CD4-positive, alpha-beta T cell (primary cell): Measurements from ENCODE around the gene SDHAF2. TPM values are rescaled to one million over a fixed set of nuclear protein-coding genes. Genes with fewer than 3 reads are reported as not detected.

ENCODE experiments used
- ATAC-seq: fragments of 200-7000 bp; cut with Tn5 transposase; one replicate; pipeline ENCODE4 v1.10.0; 2022; ENCODE audit warnings: mild to moderate bottlenecking; ENCODE audit not compliant: poor library complexity
- CTCF ChIA-PET: fragments of 350-600 bp; sonication (Branson Sonifier 250); formaldehyde crosslinking; loops from one replicate; lab custom pipeline; 2021; ENCODE audit warnings: antibody characterized with exemption, inconsistent platforms; lab: Charles Lee
- POLR2A ChIA-PET: fragments of 350-600 bp; sonication (Branson Sonifier 250); formaldehyde crosslinking; loops from one replicate; lab custom pipeline; 2021; ENCODE audit warnings: antibody characterized with exemption, inconsistent platforms; lab: Charles Lee
- DNase-seq, 14 experiments: peaks; one replicate each; pipeline ENCODE4 v3.0.0-alpha.2; 2013 to 2020; ENCODE audit warnings: mixed read lengths in 2 of 14
- H3K27ac ChIP-seq, 2 donors: one replicate each; pipeline versions ENCODE4 v1.5.1 to v1.7.0; 2013; ENCODE audit warnings: low read length in 2 of 2, low read depth in 1 of 2, mild to moderate bottlenecking in 1 of 2
- H3K27me3 ChIP-seq, 2 experiments: 1 replicate in 1 of 2; 2 replicates in 1 of 2; pipeline versions ENCODE4 v1.6.1 to v1.7.0; 2013; ENCODE audit warnings: low read length in 2 of 2, control low read depth in 1 of 2, mild to moderate bottlenecking in 1 of 2, moderate library complexity in 1 of 2; ENCODE audit not compliant: insufficient read depth in 2 of 2, control insufficient read depth in 1 of 2
- H3K36me3 ChIP-seq: one replicate; pipeline ENCODE4 v1.6.1; 2013; ENCODE audit warnings: low read length, control low read depth; ENCODE audit not compliant: insufficient read depth
- H3K4me1 ChIP-seq: one replicate; pipeline ENCODE4 v1.6.1; 2013; ENCODE audit warnings: low read length, control low read depth; ENCODE audit not compliant: insufficient read depth
- H3K4me3 ChIP-seq: one replicate; pipeline ENCODE4 v1.5.1; 2013; ENCODE audit warnings: mild to moderate bottlenecking, low read length, moderate library complexity
- H3K9me3 ChIP-seq, 2 experiments: 1 replicate in 1 of 2; 2 replicates in 1 of 2; pipeline versions ENCODE4 v1.6.1 to v1.7.0; 2013; ENCODE audit warnings: low read length in 2 of 2, mild to moderate bottlenecking in 2 of 2, control low read depth in 1 of 2, moderate library complexity in 1 of 2; ENCODE audit not compliant: control insufficient read depth in 1 of 2, insufficient read depth in 1 of 2
- H3K27ac Mint-ChIP-seq: one replicate; pipeline ENCODE4 v1.8.0; 2020; ENCODE audit warnings: mixed read lengths
- H3K27me3 Mint-ChIP-seq: one replicate; pipeline ENCODE4 v1.8.0; 2021; ENCODE audit warnings: mixed read lengths
- H3K36me3 Mint-ChIP-seq: one replicate; pipeline ENCODE4 v1.8.0; 2021; ENCODE audit warnings: low read depth, mixed read lengths
- H3K4me1 Mint-ChIP-seq: one replicate; pipeline ENCODE4 v1.8.0; 2021; ENCODE audit warnings: low read depth, mixed read lengths
- H3K4me3 Mint-ChIP-seq: one replicate; pipeline ENCODE4 v1.8.0; 2020; ENCODE audit warnings: mild to moderate bottlenecking, mixed read lengths
- H3K9me3 Mint-ChIP-seq: one replicate; pipeline ENCODE4 v1.8.0; 2020; ENCODE audit warnings: mixed read lengths
- CTCF ChIP-seq: fragments of 200-600 bp; IDR thresholded peaks from one replicate; pipeline ENCODE4 v1.8.0; 2022; ENCODE audit warnings: antibody characterized with exemption, mild to moderate bottlenecking
- intact Hi-C, 2 experiments: fragments of 100-400 bp; cut with DNase I in 1 of 2; cut with micrococcal nuclease in 1 of 2; formaldehyde crosslinking; loops; one replicate each; pipeline versions ENCODE4 v1.15.1 to v1.9.0; 2023 to 2025; cut with DNase I, micrococcal nuclease
- total RNA-seq, 174 experiments: library from RNA in 2 of 174; stranded (reverse) in 2 of 174; gene quantifications; one replicate each; pipeline ENCODE4 v1.2.3 and lab custom pipeline; 2021 to 2026

Gene SDHAF2
- total RNA-seq, 2 experiments from 2014 or later: 28.7 to 33.0 TPM

- Histone ChIP-seq H3K9me3 (no peaks in the 10 kb centered on the region), H3K4me3 (no peak overlapping the region), H3K4me1 (peaks cover 6% of the 10 kb centered on the region), H3K36me3 (peaks cover 77% of the 10 kb centered on the region), H3K27me3 (no peaks in the 10 kb centered on the region), H3K27ac (no peak overlapping the region)
- no peak for TF ChIP-seq CTCF
- ChIA-PET POLR2A (interaction anchor here (0.9 kb wide), 1 partner anchor 9 kb away, joined by 3 read pairs; no protein-coding TSS in a partner anchor), CTCF (no interaction called here)
- Mint-ChIP-seq H3K4me3 (no peak overlapping the region), H3K27me3 (no peaks in the 10 kb centered on the region), H3K9me3 (no peaks in the 10 kb centered on the region), H3K4me1 (peaks cover 16% of the 10 kb centered on the region), H3K36me3 (peaks cover 80% of the 10 kb centered on the region), H3K27ac (no peak overlapping the region)
- ATAC-seq (no peak), DNase-seq (no peak)
- intact Hi-C loops: no loop called here
Observed at GRCh38 chr11:61448552-61448927, 18.6 kb downstream of the SDHAF2 start.

- TF ChIP-seq CTCF: no peak
- H3K27ac ChIP-seq: no peak overlapping the region
- H3K4me3 ChIP-seq: no peak overlapping the region
- H3K27me3 Mint-ChIP-seq: no peaks in the 10 kb centered on the region
- H3K4me1 Mint-ChIP-seq: peaks cover 4% of the 10 kb centered on the region
- no peak overlapping the region for H3K4me3 Mint-ChIP-seq
- H3K9me3 Mint-ChIP-seq: no peaks in the 10 kb centered on the region
- DNase-seq (no peak), ATAC-seq (no peak)
- peaks cover 53% of the 10 kb centered on the region for H3K36me3 ChIP-seq
- intact Hi-C loops: no loop called here
- POLR2A ChIA-PET: no interaction called here
- H3K27ac Mint-ChIP-seq: no peak overlapping the region
- no peaks in the 10 kb centered on the region for H3K9me3 ChIP-seq
- H3K4me1 ChIP-seq: no peaks in the 10 kb centered on the region
- no peaks in the 10 kb centered on the region for H3K27me3 ChIP-seq
- peaks cover 78% of the 10 kb centered on the region for H3K36me3 Mint-ChIP-seq
- CTCF ChIA-PET: no interaction called here
Observed at GRCh38 chr11:61452825-61453224, 22.9 kb downstream of the SDHAF2 start.

- peaks cover 45% of the 10 kb centered on the region for H3K36me3 ChIP-seq
- ChIA-PET CTCF (interaction anchor here (0.7 kb wide), 1 partner anchor 18 kb away, joined by 3 read pairs; no protein-coding TSS in a partner anchor), POLR2A (no interaction called here)
- TF ChIP-seq CTCF: no peak
- Mint-ChIP-seq H3K4me3 (no peak overlapping the region), H3K9me3 (no peaks in the 10 kb centered on the region), H3K27me3 (no peaks in the 10 kb centered on the region), H3K27ac (no peak overlapping the region), H3K4me1 (peaks cover 3% of the 10 kb centered on the region), H3K36me3 (peaks cover 69% of the 10 kb centered on the region)
- H3K4me1 ChIP-seq: no peaks in the 10 kb centered on the region
- DNase-seq: no peak
- no peaks in the 10 kb centered on the region for H3K27me3 ChIP-seq
- no peak for ATAC-seq
- H3K4me3 ChIP-seq: no peak overlapping the region
- intact Hi-C loops: no loop called here
- no peak overlapping the region for H3K27ac ChIP-seq
- no peaks in the 10 kb centered on the region for H3K9me3 ChIP-seq
Observed at GRCh38 chr11:61453695-61454094, 23.8 kb downstream of the SDHAF2 start.
